Measurements from ENCODE around the gene PRRC2A.

DNA sequence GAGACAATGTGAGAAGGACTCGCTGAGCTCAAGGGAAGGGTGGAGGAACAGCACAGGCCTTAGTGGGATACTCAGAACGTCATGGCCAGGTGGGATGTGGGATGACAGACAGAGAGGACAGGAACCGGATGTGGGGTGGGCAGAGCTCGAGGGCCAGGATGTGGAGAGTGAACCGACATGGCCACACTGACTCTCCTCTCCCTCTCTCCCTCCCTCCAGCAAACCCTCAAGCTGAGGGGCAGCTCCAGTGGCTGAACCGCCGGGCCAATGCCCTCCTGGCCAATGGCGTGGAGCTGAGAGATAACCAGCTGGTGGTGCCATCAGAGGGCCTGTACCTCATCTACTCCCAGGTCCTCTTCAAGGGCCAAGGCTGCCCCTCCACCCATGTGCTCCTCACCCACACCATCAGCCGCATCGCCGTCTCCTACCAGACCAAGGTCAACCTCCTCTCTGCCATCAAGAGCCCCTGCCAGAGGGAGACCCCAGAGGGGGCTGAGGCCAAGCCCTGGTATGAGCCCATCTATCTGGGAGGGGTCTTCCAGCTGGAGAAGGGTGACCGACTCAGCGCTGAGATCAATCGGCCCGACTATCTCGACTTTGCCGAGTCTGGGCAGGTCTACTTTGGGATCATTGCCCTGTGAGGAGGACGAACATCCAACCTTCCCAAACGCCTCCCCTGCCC lies 43.5 kb upstream of the PRRC2A start:
- TF ChIP-seq, protein P1, sequence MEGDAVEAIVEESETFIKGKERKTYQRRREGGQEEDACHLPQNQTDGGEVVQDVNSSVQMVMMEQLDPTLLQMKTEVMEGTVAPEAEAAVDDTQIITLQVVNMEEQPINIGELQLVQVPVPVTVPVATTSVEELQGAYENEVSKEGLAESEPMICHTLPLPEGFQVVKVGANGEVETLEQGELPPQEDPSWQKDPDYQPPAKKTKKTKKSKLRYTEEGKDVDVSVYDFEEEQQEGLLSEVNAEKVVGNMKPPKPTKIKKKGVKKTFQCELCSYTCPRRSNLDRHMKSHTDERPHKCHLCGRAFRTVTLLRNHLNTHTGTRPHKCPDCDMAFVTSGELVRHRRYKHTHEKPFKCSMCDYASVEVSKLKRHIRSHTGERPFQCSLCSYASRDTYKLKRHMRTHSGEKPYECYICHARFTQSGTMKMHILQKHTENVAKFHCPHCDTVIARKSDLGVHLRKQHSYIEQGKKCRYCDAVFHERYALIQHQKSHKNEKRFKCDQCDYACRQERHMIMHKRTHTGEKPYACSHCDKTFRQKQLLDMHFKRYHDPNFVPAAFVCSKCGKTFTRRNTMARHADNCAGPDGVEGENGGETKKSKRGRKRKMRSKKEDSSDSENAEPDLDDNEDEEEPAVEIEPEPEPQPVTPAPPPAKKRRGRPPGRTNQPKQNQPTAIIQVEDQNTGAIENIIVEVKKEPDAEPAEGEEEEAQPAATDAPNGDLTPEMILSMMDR (IDR thresholded peaks at IDR 0.05), result no peak
- no peak for TF ChIP-seq POLR2A (IDR thresholded peaks at IDR 0.05)
